Measurements from ENCODE around the gene NRM. TPM values are rescaled to one million over a fixed set of nuclear protein-coding genes. Genes with fewer than 3 reads are reported as not detected.
"Not testable (repeated sequence)": the region's sequence is repeated elsewhere in the genome, so short reads cannot be mapped to it uniquely, and the experiment has no call there.

The NRM gene
- total and polyA plus RNA-seq, 2 experiments from 2014 or later, result 13.8 to 33.8 TPM

GRCh38 chr6:30722280-30723112 is 31.7 kb upstream of the NRM start (continued):
- TF ChIP-seq CREB1 (CRISPR knock-in tag; IDR thresholded peaks at IDR 0.05; ENCODE audit: low read depth), result no peak
- peak; percentile 86 to 98 for TF ChIP-seq CTCF (conservative IDR thresholded peaks at IDR 0.05; ENCODE audit: low read depth in 2 of 2)
- no peak for TF ChIP-seq ETS1 (IDR thresholded peaks at IDR 0.05)
- TF ChIP-seq ZNF114 (CRISPR knock-in tag; IDR thresholded peaks at IDR 0.05), result no peak
- TF ChIP-seq NANOG (IDR thresholded peaks at IDR 0.05; ENCODE audit: borderline replicate concordance), result no peak
- TF ChIP-seq REST (IDR thresholded peaks at IDR 0.05; ENCODE audit: unreplicated experiment), result no peak
- peak; percentile 41 for TF ChIP-seq POLR2AphosphoS5 (IDR thresholded peaks at IDR 0.05; ENCODE audit: low read depth)

- H3K4me2 ChIP-seq, result peak overlapping the region; percentile 88
- Mint-ChIP-seq H3K4me1 (peaks cover 41% of the 10 kb centered on the region), H3K36me3 (ENCODE audit: low read depth) (peaks cover 65% of the 10 kb centered on the region), H3K27me3 (ENCODE audit: insufficient read depth, low read depth, poor library complexity) (peaks cover 63% of the 10 kb centered on the region), H3K9me3 (peaks cover 13% of the 10 kb centered on the region; the same call in 2 of the 3 replicates), H3K27ac (peak overlapping the region; percentile 100), H3K4me3 (peak overlapping the region; percentile 100)
- H3K4me3 ChIP-seq, result peak overlapping the region; percentile 94
- peaks cover 59% of the 10 kb centered on the region for H3F3A ChIP-seq (replicated peaks; ENCODE audit: low read depth)
- H2AFZ ChIP-seq; H3K4me1 ChIP-seq (ENCODE audit: insufficient read depth); ATAC-seq; H3K27me3 ChIP-seq (ENCODE audit: insufficient read depth); H3K9me2 ChIP-seq (ENCODE audit: insufficient read depth); DNase-seq (ENCODE audit: low spot score): not testable (repeated sequence)
- peaks cover 34% of the 10 kb centered on the region for H3K36me3 ChIP-seq (ENCODE audit: insufficient read depth)
- H4K20me1 ChIP-seq (replicated peaks; ENCODE audit: insufficient read depth), result peaks cover 31% of the 10 kb centered on the region
- H3K27ac ChIP-seq (ENCODE audit: low read depth), result peak overlapping the region; percentile 96
- H3K79me2 ChIP-seq (replicated peaks; ENCODE audit: insufficient read depth), result peaks cover 46% of the 10 kb centered on the region
These were observed 31.2 kb upstream of the NRM start for GRCh38 chr6:30722025-30722279.
